Activated effector memory CD4-positive, alpha-beta T cell treated with Interleukin-2 at 50 U/mL for 16 hours (primary cell): ENCODE data around the gene SRC.

ENCODE experiments used
- DNase-seq: peaks from one replicate; pipeline ENCODE4 v3.0.0-alpha.2; 2020

Gene SRC

DNA sequence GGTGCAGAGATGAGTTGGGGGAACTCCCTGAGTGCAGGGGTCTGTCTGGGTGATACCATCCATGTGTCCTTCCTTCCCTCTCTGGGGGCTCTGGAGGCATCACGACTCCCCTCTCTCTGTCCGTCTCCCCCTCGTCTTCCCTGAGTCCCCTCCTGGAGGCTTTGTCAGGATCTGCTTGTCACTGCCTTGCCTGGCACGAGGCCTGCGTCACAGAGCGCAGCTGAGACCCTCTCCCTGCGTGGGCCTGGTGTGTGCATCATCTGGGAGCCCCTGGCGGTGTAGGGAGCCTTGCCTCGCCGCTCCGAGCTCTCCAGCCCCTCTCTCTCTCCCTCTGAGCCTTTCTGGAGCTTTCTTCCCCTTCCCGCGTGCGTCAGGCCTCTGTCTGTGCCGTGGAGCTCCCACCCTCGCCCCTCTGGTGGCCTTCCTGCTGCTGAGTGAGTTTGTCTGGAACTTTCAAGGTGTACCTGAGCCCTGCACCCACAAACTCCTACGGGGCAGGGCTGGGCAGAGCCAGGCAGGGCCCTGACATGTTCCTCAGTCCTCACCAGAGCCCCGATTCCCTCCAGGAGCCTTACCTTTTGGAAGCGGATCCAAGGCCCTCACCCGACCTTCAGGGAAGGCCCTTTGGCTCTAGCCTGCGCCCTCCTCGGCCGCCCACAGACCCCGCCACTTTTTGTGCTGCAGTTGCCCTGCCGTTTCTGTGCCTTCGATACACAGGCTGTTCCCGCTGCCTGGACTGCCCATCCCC is 70.3 kb downstream of the SRC start:
- no peak for DNase-seq

DNA sequence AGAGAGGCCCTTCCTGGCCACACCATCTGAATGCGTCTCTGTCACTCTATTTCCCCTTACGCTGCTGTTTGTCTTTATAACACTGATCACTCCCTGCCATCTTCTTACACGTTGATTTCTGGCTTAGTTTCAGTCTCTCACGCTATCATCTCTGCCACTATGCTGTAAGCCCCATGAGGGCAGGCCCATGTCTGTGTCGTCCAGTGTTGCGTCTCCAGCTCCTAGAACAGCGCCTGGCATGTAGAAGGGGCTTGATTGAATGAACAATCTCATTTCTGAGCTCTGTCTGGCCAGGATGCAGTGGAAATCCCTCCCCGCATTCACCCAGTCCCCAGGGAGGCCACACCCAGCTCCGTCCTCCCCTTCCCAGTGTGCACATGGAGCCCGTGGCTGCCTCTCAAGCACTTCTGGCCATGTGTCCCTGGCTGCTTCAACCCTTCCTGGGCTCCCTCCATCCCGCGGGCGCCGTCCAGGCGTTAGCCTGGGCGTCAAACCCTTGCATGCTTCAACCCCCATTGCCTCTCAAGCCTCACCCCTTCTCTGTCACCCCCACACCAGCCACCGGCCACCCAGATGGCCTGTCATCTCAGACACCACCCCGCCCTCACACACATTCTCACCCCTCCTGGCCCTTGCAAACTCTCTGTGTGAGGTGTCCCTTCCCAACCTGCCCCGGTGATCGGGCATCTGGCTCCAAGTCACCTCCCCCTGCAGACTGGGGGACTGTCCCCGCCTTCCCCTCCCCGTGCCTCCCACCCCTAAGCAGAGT is 71.1 kb downstream of the SRC start:
- no peak for DNase-seq

DNA sequence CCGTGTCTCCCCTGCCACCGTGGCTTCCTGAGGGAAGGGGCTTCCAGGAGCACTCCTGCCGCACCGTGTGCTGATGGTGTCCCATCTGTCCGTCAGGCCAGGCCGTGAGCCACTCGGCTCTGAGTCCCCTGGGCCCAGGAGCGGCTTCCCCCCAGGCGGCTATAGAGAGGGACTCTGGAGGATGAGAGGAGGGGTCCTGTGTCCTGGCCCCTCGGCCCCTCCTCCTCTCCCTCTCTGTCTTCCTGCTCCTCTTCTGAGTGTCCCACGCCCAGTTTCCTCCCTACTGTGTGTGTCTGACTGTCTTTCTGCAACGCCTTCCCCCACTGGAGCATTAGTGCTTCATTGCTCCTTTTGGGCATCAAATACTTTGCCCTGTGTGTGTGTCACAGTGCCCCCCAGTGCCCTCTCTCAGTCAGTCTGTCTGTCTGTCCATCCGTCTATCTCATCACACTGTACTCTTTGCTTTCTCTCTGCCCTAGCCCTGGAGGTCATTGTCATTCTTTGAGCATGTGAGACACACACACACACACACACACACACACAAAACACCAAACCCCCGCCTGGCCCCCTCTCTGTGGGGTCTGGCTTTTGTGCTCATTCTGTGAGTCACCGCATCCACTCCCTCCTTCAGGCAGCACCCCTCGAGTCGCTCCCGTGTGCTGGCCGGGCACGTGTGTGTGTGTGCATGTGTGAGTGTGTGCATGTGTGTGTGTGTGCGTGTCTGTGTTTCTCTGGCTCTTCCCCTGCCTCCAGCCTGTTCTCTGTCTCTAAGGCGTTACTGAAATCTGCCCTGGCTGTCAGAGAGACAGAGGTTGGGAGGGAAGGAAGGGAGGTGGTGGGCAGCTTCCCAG is 71.9 kb downstream of the SRC start:
- no peak for DNase-seq

DNA sequence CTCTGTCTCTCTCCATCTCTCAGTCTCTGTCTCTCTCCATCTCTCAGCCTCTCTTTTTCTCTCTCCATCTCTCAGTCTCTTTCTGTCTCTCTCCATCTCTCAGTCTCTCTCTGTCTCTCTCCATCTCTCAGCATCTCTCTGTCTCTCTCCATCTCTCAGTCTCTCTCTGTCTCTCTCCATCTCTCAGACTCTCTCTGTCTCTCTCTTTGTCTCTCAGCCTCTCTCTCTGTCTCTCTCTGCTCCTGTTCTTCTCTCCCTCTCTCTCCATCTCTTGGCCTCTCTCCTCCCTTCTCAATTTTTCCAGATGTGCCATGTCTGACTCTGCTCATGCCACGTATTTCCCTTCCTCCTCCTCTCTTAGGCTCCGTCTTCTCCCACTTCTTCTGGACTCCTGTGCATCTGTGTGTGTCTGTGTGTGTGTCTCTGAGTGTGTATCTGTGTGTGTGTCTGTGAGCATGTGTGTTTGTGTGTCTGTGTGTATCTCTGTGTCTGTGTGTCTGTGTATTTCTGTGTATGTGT is 72.7 kb downstream of the SRC start:
- no peak for DNase-seq

DNA sequence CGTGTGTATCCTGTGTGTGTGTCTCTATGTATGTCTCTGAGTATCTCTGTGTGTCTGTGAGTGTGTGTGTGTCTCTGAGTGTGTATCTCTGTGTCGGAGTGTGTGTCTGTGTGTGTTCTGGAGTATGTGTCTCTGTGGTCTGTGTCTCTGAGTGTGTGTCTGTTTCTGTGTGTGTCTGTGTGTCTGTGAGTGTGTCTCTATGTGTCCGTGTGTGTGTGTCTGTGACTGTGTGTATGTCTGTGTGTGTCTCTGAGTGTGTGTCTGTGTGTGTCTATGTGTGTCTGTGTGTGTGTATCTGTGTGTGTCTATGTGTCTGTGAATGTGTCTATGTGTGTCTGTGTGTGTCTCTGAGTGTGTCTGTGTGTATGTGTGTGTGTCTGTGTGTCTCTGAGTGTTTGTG is 73.4 kb downstream of the SRC start:
- DNase-seq, result no peak

DNA sequence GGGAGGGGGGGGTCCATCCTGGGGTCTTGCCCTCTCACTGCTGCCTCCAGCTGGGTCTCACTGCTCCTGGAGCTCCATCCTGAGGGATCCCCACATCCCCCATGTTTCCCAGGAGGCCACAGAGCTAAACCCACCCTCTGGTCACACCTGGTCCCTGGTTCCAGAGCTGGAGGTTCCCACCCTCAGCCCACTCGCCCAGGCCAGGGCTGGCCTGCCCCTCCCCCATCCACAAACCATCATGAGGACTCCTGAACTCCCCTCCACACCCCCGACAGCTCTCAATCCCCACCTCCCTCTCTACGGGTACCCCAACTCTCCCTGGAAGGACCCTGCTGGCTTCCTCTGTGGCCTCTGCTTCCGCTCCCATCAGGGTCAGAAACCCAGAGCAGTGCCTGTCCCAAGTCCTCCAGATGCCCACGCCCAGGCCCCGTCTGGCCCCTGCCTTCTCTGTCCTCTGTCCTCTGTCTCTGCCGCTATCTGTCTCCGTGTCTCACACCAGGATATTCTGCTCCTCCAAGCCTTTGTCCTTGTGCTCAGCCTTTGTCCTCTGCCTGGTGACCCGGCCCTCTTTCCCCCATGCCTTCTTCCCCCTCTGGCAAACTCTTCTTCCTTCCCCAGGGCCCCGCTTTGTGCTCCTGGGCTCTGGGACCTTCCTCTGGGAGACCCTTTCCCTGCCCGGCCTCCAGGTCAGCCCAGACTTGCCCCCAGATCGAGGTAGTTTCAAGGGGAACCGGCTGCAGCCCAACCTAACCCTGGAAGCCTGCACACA is 74.0 kb downstream of the SRC start:
- no peak for DNase-seq

DNA sequence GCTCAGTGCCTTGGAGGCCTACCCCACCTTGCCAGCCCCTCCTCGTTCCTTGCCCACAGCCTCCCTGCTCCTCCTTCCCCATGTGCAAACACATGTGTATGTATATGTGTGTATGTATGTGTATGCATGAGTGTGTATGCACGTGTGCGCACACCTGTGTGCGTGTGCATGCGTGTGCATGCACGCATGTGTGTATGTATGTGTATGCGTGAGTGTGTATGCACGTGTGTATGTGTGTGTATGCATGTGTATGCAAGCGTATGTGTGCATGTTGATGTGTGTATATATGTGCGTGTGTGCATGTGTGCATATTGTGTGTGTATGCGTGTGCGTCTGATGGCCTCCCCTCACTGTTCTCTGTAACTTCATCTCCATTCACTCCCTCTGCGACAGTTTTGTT is 74.7 kb downstream of the SRC start:
- no peak for DNase-seq

DNA sequence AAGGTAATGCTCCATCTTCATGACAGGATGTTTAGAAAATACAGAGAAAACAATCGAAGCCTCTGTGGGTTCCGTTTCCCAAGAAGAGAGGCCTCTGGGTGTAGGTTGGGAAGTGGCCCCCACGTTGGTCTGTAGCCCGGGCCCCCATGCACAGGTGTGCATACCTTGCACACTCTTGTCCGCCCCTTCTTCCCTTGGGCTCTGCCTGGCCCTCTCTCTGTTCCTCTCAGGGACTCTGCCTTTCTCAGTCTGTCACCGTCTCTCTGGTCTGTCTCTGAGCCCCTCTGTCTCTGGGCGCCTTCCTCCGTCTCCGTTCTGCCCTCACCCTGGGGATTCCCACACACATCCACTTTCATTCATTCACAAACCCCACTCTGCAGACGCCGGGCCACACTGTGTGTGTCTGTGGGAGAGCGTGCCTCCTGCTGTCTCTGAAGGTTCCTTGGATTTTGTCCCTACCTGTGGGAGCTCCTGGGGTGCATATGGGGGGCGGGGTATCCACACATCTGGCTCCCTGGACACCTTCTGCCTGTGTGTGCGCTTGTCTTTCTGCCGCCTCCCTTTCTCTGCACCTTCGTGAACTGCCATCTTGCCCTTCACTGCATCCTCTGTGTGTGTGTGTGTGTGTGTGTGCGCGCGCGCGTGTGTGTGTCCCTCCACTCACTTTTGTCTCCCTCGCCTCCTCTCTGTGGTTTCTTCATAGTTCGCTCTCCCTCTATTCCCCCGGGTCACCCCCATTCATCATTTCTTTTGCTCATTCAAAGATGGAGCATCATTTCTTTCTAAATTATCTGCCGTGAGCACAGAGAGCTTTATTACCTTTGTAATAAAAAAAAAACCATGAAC is 75.3 kb downstream of the SRC start:
- no peak for DNase-seq

DNA sequence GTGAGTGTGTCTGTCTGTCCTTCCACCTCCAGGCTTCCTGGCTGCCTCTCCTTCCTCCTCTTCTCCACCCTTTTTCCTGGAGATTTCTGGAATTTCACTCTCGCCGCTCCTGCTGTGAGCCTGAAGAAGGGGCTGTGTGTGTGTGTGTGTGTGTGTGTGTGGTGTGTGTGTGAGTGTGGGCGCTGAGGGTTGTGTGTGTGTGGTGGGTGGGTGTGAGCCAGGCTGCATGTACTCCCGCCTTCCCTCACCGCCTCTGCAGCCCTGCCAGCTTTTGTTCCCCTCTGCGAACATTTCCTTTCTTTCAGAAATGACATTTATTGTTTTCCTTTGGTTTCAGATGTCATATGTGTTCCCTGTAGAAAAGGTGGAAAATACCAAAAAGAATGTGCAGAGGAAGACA is 76.0 kb downstream of the SRC start:
- DNase-seq, result no peak

DNA sequence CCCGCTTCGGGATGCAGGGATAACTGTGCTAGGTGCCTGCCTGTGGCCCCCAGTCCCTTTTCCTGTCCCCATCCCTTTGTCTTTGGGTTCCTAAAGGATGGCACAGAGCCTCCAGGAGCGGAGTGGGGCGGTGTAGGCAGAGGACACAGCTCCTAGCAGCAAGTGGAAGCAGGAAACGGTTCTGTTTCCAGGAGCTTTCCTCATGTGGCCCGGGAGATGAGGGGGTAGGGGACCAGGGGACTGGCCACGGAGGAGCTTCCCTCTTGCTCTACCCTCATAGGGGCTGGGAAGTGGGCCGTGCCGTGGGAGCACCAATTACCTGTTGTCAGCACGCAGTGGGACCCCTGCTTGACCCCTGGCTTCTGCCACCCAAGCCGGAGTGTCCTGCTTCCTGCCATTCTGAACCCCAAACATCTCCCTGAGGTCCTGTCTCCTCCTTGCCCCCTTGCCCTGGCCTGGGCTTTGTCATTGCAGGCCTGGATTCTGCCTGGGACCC is 76.9 kb downstream of the SRC start:
- DNase-seq, result no peak

DNA sequence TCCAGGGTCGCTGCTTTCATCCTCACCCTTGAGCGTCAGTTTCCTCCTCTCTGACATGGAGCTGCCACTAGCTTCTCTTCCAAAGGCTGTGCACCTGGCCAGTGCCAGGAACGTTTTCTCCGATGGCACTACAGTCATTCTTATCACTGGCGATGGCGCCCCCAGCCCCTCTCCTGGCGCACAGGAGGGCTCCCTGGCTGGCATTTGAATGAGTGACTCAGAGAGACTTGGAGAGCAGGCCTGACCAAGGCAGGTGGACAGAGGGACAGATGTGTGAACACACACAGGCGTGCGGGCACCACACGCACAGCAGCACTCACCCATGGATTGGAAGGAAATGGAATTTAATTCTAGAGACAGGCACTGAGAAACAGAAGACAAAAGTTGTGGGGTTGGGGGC is 77.6 kb downstream of the SRC start:
- DNase-seq, result no peak

DNA sequence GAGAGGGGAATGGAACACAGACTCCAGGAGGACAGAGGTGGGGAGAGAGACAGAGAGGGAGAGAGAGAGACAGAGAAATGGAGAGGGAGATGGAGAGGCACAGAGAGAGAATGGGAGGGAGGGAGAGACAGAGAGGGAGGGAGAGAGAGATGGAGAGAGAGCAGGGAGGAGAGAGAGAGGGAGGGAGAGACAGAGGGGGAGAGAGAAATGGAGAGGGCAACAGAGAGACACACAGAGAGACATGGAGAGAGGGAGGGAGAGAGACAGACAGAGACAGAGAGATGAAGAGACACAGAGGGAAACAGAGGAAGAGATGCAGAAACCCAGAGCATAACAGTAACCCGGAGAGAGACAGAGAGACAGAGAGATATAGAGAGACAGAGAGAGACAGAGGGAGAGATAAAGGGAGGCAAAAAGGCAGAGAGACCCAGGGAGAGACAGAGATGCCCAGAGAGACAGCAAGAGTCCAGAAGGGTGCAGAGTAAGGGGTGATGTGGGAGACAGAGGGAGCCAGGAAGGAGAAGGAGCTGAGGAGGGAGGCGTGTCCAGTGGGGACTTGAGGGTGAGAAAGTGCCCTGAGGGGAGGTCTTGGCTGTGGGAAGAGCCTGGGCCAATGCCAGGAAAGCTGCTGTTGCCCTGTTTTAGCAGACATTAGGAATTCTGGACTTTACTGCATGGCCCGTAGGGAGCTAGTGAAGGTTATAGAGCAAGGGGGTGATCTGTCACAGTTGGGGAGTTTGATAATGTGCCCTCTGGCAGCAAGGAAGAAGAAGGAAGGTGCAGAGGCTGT is 78.3 kb downstream of the SRC start:
- no peak for DNase-seq

DNA sequence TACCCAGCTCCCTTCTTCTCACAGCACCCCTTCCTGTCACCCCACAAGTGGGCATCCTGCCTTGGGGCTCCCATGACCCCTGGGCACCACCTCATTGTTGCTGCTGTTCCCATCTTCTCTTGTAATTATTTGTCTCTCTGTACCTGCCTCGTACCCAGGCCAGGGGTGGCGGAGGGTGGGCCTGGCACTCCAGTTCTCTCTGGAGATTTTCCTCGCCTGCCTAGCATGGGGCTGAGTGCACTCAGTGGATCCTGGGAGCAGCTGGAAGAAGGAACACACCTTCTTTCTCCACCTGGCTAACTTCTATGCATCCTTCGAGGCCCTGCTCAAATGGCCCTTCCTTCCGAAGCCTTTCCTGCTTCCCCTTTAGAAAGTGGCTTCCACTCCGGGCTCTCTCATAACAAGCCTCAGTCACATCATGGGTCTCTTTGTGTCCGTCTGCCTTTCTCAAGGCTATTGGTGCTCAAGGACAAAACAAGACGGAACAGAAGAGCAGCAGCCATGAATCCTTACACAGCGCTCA is 79.2 kb downstream of the SRC start:
- DNase-seq, result no peak

DNA sequence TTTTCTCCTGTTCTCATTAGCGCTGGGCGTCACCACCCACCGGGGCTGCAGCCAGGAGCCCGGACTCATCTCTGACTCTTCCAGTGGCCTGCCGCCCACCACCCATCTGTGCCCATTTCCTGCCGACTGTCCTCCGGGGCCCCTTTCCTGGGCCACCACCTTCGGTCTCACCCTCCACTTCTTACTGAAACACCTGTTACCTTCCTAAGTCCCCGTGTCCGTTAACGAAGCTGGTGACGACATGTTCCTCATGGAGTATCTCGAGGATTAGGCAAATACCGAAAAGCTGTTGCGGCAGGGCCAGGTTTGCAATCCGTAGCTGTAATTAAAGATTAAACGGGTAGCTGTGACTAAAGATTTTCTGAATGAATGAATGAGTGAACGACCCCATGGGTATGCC is 80.2 kb downstream of the SRC start:
- no peak for DNase-seq

DNA sequence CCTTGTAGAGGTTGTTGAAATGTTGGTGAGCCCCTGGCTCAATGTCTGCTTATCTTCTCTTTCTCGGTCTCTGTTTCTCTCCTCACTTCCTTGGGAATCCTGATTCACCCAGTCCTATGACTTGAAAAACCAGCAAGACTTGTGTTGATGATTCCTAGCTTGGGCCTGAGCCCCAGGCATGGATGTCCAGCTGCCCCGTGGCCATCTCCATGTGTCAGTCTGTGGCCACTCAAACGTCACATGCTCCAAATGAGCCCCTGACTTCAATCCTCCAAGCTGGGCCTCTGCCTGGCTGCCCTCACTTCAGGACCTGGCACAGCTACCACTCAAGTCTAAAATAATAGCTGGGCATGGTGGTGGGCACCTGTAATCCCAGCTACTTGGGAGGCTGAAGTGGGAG is 81.0 kb downstream of the SRC start:
- DNase-seq, result no peak

DNA sequence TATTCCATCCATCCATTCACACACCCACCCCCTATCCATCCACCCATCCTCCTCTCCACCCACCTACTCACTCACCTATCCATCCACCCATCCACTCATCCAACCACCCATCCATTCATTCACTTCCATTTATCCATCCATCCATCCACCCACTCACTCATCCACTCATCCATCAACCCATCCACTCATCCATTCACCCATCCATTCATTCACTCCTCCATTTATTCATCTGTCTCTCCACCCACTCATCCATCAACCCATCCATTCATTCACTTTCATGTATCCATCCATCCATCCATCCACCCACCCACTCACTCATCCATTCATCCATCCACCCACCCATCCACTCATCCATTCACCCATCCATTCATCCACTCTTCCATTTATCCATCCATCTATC is 84.1 kb downstream of the SRC start:
- no peak for DNase-seq

DNA sequence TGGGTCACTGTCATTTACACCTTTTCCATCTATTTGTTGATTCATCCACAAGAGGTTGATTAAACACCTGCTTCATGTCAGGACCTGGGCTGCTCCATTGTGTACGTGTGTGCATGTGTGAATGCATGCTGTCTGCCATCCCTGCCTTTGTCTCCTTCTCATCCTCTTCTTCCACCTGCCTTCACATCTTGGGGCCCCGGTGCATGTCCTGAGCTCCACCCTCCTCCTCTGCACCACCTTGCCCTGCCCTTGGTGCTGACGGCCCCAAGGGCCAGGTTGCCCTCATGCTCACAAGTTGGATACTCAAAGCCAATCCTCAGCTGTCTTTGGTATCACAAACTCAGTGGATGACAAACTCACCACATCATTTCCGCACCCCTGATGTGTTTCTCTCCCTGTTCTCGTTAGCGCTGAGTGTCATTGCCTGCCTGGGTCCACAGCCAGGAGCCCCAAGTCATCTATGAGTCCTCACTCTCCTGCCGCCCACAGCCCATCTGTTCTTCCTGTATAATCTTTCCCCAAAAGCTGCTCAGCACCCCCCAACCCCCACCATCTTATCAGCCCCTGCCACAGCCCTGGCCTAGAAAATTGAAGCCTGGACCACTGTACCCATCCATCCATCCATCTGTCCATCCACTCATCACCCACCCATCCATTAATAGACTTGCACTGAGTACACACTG is 85.0 kb downstream of the SRC start:
- DNase-seq, result no peak

DNA sequence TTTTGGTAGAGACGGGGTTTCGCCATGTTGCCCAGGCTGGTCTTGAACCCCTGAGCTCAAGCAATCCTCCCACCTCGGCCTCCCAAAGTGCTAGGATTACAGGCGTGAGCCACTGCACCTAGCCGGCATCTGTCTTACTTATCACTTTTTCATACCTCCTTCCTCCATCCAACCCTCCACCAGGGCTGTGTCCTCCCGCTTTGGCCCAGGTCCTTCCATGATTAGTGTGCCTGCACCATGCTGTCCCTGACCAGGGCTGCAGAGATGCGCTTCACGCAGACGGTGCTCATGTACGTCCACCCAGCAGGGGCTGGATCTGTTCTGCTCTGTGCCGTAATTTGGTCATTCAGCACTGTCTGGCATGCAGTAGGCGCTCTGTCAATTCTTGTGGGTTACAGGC is 85.8 kb downstream of the SRC start:
- DNase-seq, result no peak

DNA sequence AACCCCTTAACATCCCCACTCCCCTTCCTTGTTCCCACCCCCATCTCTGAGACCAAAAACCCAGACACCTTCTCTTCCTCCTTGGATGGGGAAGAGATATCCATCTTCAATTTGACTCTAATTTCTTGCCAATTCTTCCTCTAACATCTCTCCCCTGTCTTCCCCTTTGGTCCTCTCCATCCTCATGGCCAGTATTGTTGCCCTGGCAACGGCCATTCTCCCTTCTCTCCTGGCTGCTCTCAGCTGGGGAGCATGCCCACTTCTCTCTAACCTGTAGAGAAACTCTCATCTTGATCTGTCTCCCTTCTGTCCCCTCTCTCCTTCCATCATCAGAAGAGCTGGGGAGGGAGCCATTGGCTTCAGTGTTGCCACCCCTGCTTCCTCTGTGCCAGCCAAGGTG is 86.7 kb downstream of the SRC start:
- DNase-seq, result no peak

DNA sequence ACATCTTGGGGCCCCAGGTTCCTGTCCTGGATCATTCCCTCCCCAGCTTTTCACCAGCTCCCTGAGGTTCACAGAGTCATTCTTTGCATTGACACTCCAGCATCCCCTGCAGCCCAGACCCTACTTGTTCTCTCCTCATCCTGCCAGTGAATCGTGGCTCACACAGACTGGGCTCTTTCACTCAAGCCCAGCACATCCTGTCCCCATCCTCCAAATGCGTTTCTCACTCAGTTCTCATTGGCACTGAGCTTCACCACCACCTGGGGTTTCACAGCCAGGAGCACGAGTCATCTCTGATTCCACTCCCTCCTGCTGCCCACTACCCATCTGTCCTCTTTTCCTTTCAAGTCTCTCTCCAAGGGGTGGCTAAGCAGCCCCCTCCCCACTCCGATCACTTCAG is 89.7 kb downstream of the SRC start:
- DNase-seq, result no peak
